GM10847 (cell line): ENCODE results near the gene EVPLL.

Experiments used
- POLR2A ChIP-seq: IDR thresholded peaks from 2 replicates; pipeline ENCODE4 v1.6.1; 2011; ENCODE audit not compliant: insufficient read length; ENCODE audit errors: extremely low read depth

EVPLL gene

GRCh38 chr17:18377437-18378204 lies at the start of gene EVPLL:
TSS of gene EVPLL (plus strand) at chr17:18377778. CDS start at chr17:18380938, 3,160 bp downstream.
- no peak for TF ChIP-seq POLR2A

- TF ChIP-seq POLR2A, result no peak
Observed at GRCh38 chr17:18328643-18329204, 48.9 kb upstream of the EVPLL start.

- no peak for TF ChIP-seq POLR2A
Observed at GRCh38 chr17:18331879-18332278, 45.7 kb upstream of the EVPLL start.

- TF ChIP-seq POLR2A, result no peak
Observed at GRCh38 chr17:18332909-18333489, 44.6 kb upstream of the EVPLL start.

GRCh38 chr17:18339933-18340332 lies 37.6 kb upstream of the EVPLL start:
- no peak for TF ChIP-seq POLR2A

GRCh38 chr17:18344021-18344420 lies 33.6 kb upstream of the EVPLL start:
- TF ChIP-seq POLR2A, result no peak

- TF ChIP-seq POLR2A, result no peak
Observed at GRCh38 chr17:18353541-18353940, 24.0 kb upstream of the EVPLL start.

GRCh38 chr17:18356624-18357023 lies 21.0 kb upstream of the EVPLL start:
- no peak for TF ChIP-seq POLR2A

GRCh38 chr17:18360518-18360917 lies 17.1 kb upstream of the EVPLL start:
- no peak for TF ChIP-seq POLR2A

- no peak for TF ChIP-seq POLR2A
Observed at GRCh38 chr17:18361837-18362697, 15.5 kb upstream of the EVPLL start.

GRCh38 chr17:18362698-18363100 lies 14.9 kb upstream of the EVPLL start:
- no peak for TF ChIP-seq POLR2A

GRCh38 chr17:18363101-18364049 lies 14.2 kb upstream of the EVPLL start, which contains the start of gene SHMT1:
TSS of gene SHMT1 (minus strand) at chr17:18363550. CDS start at chr17:18355981, 7,569 bp downstream.
- TF ChIP-seq POLR2A, result peak; percentile 87

- no peak for TF ChIP-seq POLR2A
Observed at GRCh38 chr17:18364166-18364565, 13.4 kb upstream of the EVPLL start.

GRCh38 chr17:18368946-18369345 lies 8.6 kb upstream of the EVPLL start:
- no peak for TF ChIP-seq POLR2A
